ENCODE data around the gene TMEM63A.
"Not testable (repeated sequence)": the region's sequence is repeated elsewhere in the genome, so short reads cannot be mapped to it uniquely, and the experiment has no call there.

TMEM63A gene

GRCh38 chr1:225908013-225908640 is 25.9 kb upstream of the TMEM63A start:
- DNase-seq = no peak

- no peak for DNase-seq
Measured at GRCh38 chr1:225907341-225907740, 25.2 kb upstream of the TMEM63A start.

- DNase-seq = no peak
Measured at GRCh38 chr1:225906467-225906866, 24.3 kb upstream of the TMEM63A start.

- DNase-seq = no peak
Measured at GRCh38 chr1:225903623-225904022, 21.4 kb upstream of the TMEM63A start.

- no peak for DNase-seq
Measured at GRCh38 chr1:225899044-225899925, 17.1 kb upstream of the TMEM63A start.

- no peak for DNase-seq
Measured at GRCh38 chr1:225897595-225898514, 15.7 kb upstream of the TMEM63A start.

- DNase-seq = peak; percentile 62 to 64
Measured at GRCh38 chr1:225896937-225897549, 14.9 kb upstream of the TMEM63A start.

- DNase-seq = no peak
Measured at GRCh38 chr1:225896494-225896893, 14.3 kb upstream of the TMEM63A start.

GRCh38 chr1:225892307-225892706 is 10.1 kb upstream of the TMEM63A start:
- no peak for DNase-seq

GRCh38 chr1:225891229-225891972 is 9.2 kb upstream of the TMEM63A start:
- no peak for DNase-seq

GRCh38 chr1:225890346-225891228 is 8.4 kb upstream of the TMEM63A start:
- DNase-seq = no peak

GRCh38 chr1:225889743-225890142 is 7.6 kb upstream of the TMEM63A start:
- DNase-seq = no peak

GRCh38 chr1:225888898-225889601 is 6.9 kb upstream of the TMEM63A start, which contains the start of gene LEFTY1:
TSS of gene LEFTY1 (minus strand) at chr1:225889146. CDS start at chr1:225889066, 80 bp downstream.
- no peak for DNase-seq

GRCh38 chr1:225888289-225888897 is 6.2 kb upstream of the TMEM63A start:
- no peak for DNase-seq

- DNase-seq = not testable (repeated sequence)
Measured at GRCh38 chr1:225887554-225888288, 5.5 kb upstream of the TMEM63A start.

- DNase-seq = no peak
Measured at GRCh38 chr1:225887030-225887314, 4.8 kb upstream of the TMEM63A start.

- DNase-seq = no peak
Measured at GRCh38 chr1:225886159-225887029, 4.2 kb upstream of the TMEM63A start.

GRCh38 chr1:225885336-225885735 is 3.2 kb upstream of the TMEM63A start:
- no peak for DNase-seq

Measured in activated CD4-positive, alpha-beta T cell treated with anti-CD3 and anti-CD28 coated beads for 4 hours (primary cell).